GM15510 (cell line): ENCODE data around the gene PLSCR4.

Source experiments
- POLR2A ChIP-seq: IDR thresholded peaks from 3 replicates; pipeline ENCODE4 v1.6.1; 2011; ENCODE audit warnings: borderline replicate concordance; ENCODE audit not compliant: insufficient read length; ENCODE audit errors: extremely low read depth

Gene PLSCR4

DNA sequence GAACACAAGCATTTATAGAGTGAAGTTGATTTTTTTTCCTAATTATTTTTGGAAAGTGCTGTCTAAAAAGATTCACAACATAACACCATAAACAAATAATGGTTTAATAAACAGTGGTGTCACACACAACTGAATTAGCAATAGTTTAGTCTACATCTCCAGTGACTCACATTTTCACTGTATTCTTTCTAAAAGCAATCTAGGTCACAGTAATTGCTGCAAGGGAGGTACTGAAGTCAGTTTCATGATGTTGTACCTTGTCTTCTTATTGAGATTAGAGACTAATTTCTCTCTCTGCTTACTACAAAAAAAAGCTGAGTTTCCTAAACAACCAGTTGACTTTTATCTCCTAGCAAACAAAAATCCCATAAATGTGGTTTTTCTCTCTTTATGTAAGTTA lies 29.6 kb downstream of the PLSCR4 start:
- no peak for TF ChIP-seq POLR2A

DNA sequence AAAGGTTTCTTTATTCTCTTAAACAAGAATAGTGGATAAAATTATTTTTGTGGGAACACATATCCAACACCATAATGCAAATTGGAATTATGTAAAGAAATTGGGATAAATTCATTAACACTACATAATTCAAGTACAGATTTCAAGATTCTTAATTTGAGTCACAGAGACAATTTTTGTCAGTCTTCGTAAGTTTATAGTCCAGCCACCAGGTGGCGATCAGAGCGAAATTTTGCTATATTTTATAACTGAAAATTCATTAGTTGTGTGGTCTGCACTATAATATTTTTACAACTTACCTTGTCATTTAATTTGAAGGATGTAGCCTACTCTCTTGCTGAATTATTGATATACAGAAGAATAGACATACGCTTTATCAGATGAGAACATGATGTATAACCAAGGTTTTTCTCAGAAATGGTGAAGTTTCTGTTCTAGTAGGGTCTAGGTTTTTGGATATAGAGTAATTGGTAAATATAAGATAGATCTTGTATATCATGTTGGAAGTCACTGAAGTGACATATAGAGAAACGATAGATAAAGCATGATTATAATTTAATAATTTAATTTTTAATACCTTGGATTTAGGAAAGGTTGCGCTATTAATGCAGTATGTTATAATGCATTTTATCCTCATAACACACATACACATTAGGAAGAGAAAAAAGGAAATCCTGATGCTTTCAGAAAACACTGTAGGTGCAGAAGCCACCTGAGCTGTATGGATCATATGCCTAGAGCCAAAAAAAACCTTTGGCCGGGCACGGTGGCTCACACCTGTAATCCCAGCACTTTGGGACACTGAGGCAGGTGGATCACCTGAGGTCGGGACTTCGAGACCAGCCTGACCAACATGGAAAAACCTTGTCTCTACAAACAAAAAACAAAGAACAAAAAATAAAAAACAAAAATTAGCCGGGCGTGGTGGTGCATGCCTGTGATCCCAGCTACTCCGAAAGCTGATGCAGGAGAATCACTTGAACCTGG lies 31.7 kb downstream of the PLSCR4 start:
- TF ChIP-seq POLR2A: no peak

DNA sequence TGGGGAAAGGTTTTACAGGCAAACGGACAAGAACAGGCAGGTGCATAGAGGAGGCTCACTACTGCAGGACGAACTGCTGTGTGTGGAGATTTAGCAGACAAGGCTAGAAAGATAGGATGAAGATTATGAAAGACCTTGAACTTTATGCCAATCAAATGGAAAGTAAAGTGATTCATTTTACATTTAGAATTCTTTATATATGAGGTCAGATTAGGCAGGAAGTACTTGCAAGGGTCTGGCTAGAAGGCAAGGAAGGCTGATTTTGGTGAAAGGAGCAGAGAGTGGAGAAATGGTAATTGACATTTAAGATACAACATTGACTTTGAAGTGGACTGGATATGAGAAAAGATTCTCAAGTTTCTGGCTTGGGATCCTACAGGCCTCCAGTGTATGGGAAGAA lies 33.6 kb downstream of the PLSCR4 start:
- TF ChIP-seq POLR2A: no peak

DNA sequence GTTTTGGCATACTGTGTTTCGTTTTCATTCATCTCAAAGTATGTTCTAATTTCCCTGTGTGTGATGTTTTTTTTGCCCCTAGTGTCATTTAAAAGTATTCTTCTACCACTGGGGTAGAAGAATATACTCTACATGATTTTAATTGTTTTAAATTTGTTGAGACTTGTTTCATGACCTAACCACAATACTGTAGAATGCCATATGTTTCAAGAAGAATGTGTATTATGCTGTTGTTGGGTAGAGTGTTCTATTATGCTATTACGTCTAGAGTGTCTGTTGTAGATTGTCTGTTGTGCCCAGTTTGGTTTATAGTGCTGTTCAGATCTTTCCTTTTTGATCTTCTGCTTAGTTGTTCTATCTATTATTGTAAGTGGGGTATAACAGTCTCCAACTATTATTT lies 36.4 kb downstream of the PLSCR4 start:
- no peak for TF ChIP-seq POLR2A

DNA sequence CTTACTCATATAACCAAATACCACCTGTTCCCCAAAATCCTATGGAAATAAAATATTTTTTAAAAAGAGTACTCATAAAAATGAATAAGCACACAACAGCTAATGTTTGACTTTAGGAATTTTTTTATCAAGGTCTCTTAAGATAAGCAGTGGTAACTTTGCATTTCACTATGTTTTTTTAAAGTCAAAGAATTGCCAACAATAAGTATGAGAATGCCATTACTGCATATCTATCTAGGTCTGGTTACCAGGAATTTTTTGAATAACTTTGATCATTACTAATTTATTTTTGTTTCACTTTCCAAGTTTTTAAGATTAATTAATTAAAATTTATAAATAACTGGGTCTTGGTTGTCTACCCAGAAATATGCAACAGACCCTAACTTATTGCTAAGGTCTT lies 41.5 kb downstream of the PLSCR4 start:
- TF ChIP-seq POLR2A: no peak

DNA sequence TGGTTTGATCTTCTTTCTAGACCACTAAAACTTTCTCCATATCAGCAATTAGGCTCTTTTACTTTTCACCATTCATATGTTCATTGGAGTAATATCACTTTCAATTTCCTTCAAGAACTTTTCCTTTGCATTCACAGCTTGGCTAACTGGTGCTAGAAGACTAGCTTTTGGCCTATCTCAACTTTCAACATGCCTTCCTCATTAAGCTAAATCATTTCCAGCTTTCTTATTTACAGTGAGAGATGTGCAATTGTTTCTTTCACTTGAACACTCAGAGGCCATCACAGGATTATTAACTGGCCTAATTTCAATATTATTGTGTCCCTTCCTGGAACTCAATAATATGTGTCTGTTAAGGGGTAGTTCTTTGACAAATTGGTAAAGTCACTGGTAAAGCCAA lies 47.1 kb downstream of the PLSCR4 start:
- no peak for TF ChIP-seq POLR2A

DNA sequence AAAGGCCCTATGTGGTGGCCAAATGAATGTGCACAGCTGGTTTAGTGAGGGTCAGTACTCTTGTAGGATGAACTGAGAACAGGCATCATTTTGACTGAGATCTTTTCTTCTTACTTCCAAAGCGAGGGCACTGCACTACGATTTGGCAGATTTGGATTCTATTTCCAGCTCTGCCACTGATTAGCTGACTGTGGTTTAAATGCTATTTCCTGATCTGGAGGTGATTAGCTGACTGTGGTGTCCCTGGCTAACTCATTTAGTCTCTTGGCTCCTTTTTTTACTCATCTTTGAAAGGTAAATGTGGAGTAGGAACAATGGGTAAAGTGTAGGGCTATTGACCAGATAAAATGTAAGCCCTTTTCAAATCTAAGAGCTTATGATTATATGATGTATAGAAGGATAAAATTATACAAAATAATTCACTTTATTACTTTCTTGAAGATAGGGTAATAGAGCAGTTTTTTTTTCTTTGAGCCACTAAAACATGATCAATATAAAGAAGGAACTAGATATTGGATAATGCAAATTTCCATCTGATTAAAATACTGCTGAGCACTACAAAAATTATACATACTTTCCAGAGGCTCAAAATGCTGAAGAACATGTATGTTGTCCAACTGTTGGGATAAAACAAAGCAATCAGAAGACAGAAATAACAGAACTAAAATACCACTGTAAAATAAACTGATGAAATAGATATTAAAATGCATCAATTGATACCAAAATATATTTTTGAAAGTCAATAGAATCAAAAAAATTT lies 50.3 kb downstream of the PLSCR4 start:
- TF ChIP-seq POLR2A: no peak

DNA sequence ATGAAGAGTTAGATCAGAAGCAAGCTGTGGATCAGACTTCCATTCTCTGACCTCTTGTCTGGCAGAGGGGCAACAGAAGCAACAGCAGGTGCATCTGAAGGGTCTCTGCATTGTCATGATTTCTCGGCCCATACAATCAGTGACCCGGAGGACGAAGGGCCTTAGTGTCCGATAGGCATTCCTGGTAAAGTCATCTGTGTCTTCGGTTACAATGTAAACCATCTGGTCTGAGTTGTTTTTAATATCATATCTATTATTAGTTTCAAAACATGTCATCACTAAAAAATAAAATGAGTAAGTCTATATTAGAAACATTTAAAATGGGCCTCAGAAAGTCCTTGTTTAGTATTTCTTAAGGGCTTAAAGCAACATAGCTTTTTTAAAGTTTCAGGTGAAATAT lies 51.1 kb downstream of the PLSCR4 start:
- no peak for TF ChIP-seq POLR2A

DNA sequence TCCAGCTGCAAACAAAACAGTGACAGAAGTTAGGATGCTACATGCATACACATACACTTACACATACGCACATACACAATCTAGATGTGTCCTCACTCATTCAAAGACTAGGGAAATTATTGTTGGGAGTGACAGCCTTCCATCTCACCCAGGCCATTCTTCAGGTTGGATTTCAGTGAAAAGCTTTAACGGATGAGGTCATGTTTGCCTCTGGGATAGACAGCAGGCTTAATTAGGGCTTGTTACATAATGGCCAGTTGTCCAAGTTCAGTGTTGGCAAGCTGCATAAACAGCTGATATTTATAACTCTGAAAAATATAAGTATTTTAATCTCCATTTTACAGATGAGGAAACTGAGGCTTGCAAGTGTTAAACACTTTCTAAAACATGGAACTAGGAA lies 54.1 kb downstream of the PLSCR4 start:
- TF ChIP-seq POLR2A: no peak

DNA sequence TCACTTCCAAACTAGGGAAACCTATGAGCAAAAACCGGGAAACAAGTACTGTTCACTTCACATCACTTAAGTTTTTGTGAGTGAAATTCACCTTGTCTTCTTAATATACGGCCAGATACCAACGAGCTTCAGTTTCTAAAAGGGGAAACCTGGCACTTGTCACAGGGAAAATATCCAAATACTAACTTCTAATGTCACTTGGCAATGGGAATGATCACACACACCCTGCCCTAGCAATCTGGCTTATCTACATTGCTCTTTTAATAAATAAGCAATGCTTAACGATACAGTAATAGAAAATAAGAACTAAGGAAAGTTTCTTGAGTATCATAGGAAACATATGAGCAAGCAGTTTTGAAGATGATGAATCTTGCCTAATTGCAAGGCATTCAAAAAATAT lies 55.3 kb downstream of the PLSCR4 start:
- no peak for TF ChIP-seq POLR2A

DNA sequence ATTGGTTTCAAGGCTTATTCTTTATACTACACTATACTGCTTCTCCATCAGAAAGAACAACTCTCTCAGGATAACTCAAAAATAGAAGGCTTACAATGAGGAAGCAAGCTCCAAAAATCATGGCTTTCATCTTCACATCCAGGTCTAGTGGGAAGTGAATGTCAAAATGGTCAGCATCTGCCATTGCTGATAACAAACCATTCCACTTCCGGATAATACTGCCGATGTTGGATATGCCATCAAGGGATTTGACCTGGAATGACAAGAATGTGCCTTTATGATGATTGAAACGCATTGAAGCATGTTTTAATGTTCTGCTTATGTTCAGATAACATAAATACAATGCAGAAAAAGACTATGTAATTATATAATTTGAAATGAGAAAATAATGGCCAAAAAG lies 55.9 kb downstream of the PLSCR4 start:
- TF ChIP-seq POLR2A: no peak

DNA sequence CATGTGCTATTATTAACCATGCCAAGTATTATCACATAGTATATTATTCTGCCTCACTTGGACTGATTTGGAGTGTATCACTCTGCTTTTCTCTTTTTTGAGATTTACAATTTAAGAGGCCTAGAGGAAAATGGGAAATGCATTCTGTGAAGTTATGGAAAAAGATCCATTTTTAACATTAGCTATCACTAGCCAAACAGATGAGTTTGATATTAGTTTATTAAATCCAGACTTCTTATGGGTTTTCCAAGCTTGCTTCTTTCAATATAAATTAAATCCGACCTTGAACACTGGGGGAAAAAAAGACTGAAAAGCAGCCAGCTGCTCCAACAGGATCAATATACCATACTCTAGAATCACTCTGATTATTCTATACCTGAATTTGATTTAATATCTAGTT lies 59.9 kb downstream of the PLSCR4 start:
- no peak for TF ChIP-seq POLR2A

DNA sequence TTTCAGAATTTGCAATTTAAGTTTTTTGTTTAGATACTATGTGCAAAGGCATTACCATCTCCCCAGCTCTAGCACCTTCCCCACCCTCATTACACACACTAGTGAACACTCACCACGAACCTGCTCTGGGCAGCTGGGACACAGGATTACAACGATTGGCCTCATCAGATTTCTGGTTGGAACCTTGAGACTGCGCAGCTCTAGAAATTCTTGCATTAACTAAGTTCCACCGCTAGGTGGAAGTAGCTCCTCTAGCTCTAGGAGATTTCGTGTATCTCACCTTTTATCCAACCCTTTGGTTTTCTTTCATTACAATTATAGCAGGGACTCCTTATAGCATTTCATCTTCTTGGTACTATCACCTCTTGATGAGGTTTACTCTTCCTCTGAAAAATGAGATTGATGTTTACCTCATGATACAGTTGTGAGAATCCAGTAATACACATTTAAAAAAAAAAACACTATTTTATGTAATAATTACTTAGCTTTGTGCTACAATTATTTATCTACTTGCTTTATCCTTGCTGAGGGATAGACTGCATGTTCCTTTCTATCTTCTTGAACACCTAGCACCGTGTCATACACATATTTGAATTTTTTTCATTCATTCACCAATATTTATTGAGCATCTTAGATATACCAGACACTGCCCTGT lies 61.3 kb downstream of the PLSCR4 start:
- no peak for TF ChIP-seq POLR2A

DNA sequence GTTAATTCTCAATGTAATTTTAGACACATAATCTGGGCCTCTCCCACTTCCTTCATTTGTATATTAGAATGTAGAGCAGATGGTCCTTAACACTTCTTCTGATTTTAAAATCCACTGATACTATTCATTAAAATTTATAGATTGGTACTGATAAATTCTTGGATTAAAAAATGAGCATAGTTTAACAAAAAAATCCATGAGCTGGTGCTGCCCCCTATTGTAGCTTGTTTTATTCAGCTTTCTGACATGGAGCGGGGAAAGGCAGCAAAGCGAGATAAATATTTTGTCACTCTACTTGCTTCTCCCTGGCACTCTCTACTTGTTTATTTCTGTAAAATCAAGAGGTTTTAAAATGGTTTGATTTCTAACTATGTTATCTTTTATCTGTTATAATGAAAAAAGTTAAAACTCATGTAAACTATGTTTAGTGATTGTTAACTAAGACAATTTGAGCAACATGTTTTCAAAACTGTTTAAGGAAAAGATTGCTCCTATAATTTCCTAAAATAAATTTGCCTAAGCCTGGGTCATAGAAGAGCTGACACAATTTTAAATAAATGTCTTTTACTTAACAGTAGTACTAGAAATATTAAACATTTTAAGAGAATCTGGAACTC lies 63.5 kb downstream of the PLSCR4 start:
- TF ChIP-seq POLR2A: no peak
